Duodenal mucosa (tissue), 2 donors: ENCODE results near the gene UPP1.

Source experiments
- H3K27ac ChIP-seq: one replicate; pipeline ENCODE4 v1.7.0; 2013; ENCODE audit warnings: low read depth, low read length
- H3K27me3 ChIP-seq, 2 donors: one replicate each; pipeline ENCODE4 v1.7.0; 2013; ENCODE audit warnings: low read length in 2 of 2, control low read depth in 1 of 2; ENCODE audit not compliant: insufficient read depth in 2 of 2, control insufficient read depth in 1 of 2
- H3K36me3 ChIP-seq, 2 donors: one replicate each; pipeline ENCODE4 v1.7.0; 2013; ENCODE audit warnings: low read length in 2 of 2, control low read depth in 1 of 2; ENCODE audit not compliant: insufficient read depth in 2 of 2, control insufficient read depth in 1 of 2
- H3K4me1 ChIP-seq, 2 donors: one replicate each; pipeline ENCODE4 v1.7.0; 2013; ENCODE audit warnings: low read length in 2 of 2, control low read depth in 1 of 2; ENCODE audit not compliant: insufficient read depth in 2 of 2, control insufficient read depth in 1 of 2
- H3K4me3 ChIP-seq, 2 donors: one replicate each; pipeline ENCODE4 v1.7.0; 2013; ENCODE audit warnings: low read length in 2 of 2, low read depth in 1 of 2
- H3K9ac ChIP-seq, 2 donors: one replicate each; pipeline ENCODE4 v1.7.0; 2013; ENCODE audit warnings: low read length in 2 of 2, low read depth in 1 of 2
- H3K9me3 ChIP-seq, 2 donors: one replicate each; pipeline ENCODE4 v1.7.0; 2013; ENCODE audit warnings: low read length in 2 of 2, control low read depth in 1 of 2; ENCODE audit not compliant: control insufficient read depth in 1 of 2

Gene UPP1

DNA sequence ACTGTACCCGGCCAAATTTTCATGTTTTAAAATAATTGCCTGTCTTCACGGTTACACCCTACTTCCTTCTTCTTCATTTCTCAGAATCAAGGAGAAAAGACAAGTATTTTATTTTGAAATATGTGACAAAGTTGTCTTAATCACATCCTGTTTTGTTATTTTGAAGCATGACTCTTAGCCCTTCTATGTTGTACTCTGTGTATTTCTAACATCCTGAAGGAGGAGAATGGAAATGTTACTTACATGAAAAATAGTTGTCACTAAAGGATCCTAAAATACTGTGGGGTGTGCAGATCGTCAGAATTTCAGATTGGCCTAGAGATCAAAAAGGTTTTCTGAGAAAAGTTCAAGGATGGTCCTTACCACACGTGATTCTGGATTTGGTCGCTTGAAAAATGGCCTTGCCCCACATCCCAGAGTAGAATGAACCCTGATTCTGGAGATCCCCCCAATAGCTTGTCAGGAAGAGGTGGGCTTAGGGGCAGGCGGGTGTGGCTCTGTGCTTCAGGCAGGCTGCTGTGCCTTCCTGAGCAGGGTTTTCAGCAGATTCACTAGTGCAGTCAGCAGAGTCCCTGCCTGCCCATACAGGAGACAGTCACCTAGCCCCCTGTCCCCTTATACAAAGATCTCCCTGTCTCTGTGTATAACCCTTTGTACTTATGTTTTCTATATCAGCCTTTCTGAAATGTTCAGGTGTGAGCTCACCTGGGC lies 8.6 kb downstream of the UPP1 start:
- Histone ChIP-seq H3K27ac (no peak overlapping the region), H3K4me3 (peak overlapping the region in 1 of 2 donors; percentile 19), H3K36me3 (peaks cover 26 to 67% of the 10 kb centered on the region in 2 donors), H3K4me1 (no peaks in the 10 kb centered on the region), H3K27me3 (no peaks in the 10 kb centered on the region), H3K9me3 (no peaks in the 10 kb centered on the region), H3K9ac (no peak overlapping the region)

DNA sequence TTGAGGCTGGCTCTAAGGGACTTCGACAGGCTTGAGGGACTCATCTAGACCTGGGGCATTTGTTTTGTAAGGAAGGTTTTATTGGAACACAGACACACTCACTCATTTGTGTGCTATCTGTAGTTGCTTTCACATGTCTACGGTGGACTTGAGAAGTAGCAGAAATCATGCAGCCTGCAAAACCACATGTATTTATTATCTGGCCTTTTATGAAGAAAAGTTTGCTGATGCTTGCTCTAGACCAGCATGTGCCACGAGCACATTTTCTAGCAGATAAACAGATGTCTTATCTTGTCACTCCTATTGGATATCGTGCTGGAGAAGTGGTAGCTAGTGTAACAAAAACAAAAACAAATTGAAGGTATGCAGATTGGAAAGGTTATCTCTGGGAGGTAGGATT lies 9.8 kb downstream of the UPP1 start:
- H3K27ac ChIP-seq: no peak overlapping the region
- no peaks in the 10 kb centered on the region for H3K4me1 ChIP-seq
- H3K9ac ChIP-seq: no peak overlapping the region
- H3K4me3 ChIP-seq: no peak overlapping the region
- peaks cover 29 to 71% of the 10 kb centered on the region in 2 donors for H3K36me3 ChIP-seq
- H3K9me3 ChIP-seq: no peaks in the 10 kb centered on the region
- H3K27me3 ChIP-seq: no peaks in the 10 kb centered on the region

DNA sequence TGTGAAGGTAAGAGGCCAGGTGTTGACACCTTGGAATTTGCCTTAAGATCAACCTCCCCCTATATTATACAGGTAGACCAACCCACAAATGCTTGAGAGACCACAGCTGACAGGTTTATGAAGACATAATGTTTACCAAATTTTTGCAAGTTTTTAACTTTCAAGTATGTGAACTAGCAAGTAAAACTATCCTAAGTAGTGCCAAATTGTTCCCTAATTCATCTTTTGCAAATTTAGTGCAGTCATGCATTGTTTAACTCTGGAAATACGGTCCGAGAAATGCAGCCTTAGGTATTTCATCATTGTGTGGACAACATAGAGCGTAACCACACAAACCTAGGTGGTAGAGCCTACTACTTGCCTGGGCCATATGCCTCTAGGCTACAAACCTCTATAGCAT lies 10.7 kb downstream of the UPP1 start:
- no peak overlapping the region for H3K4me3 ChIP-seq
- no peak overlapping the region for H3K9ac ChIP-seq
- H3K4me1 ChIP-seq: no peaks in the 10 kb centered on the region
- H3K27ac ChIP-seq: no peak overlapping the region
- no peaks in the 10 kb centered on the region for H3K27me3 ChIP-seq
- H3K36me3 ChIP-seq: peaks cover 30 to 74% of the 10 kb centered on the region in 2 donors
- no peaks in the 10 kb centered on the region for H3K9me3 ChIP-seq

DNA sequence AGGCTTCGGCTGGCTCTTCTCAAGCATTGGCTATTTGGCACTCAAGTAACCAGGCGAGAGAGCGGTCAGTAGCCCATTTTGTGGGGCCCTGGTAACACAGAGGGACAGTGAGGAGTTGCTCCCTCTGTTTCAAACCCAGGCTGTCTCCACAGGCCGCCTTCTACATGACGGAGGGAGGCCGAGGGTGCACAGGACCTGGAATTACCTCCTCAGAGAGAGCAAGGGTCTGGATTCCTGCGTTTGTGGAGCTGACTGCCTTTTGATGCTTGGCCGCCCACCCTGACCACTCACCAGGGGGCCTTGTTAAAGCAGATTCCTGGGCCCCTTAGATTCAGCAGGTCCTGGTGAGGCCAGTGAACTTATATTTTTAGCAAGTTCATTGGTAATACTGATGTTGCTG lies 12.3 kb downstream of the UPP1 start:
- Histone ChIP-seq H3K9ac (no peak overlapping the region), H3K4me3 (no peak overlapping the region), H3K9me3 (no peaks in the 10 kb centered on the region), H3K36me3 (peaks cover 35 to 81% of the 10 kb centered on the region in 2 donors), H3K27ac (no peak overlapping the region), H3K27me3 (no peaks in the 10 kb centered on the region), H3K4me1 (no peaks in the 10 kb centered on the region)

DNA sequence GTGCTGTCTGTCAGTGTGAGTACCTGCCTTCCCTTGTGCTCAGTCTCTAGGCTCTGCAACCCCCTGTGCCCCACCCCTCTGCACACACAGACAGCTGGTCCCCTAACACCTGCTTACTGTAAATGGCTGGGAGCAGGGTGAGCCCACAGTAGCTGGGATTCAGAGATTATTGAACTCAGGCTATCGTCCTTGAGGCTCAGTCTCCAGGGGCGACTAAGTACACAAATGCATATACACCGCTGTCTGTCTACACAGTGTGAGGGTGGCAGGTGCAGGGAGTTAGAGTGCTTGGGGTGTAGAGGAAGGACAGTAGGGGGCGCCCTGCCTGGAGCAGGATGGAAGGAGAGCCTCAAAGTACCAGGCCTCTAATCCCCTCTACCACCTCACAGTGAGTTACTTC lies 12.9 kb downstream of the UPP1 start:
- no peaks in the 10 kb centered on the region for H3K27me3 ChIP-seq
- no peak overlapping the region for H3K4me3 ChIP-seq
- H3K4me1 ChIP-seq: no peaks in the 10 kb centered on the region
- H3K27ac ChIP-seq: no peak overlapping the region
- no peak overlapping the region for H3K9ac ChIP-seq
- H3K9me3 ChIP-seq: no peaks in the 10 kb centered on the region
- peaks cover 39 to 81% of the 10 kb centered on the region in 2 donors for H3K36me3 ChIP-seq

DNA sequence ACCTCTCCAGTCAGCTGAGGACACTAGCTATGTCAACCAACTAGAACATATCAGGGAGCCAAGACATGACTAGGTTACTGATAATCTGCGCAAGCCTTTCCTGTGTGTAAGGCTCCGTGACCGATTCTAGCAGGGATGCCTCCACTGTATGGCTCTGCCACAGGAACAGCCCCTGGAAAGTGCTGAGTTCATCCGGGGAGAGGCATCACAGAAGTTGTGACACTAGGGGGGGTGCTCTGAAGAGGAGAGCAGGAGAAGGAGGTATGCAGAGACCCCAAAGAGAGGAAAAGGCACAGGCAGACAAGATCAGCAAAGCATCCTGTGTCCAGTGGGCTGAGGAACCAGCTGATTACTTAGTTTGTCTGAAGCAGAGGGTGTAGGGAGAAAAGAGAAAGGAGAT lies 13.5 kb downstream of the UPP1 start:
- Histone ChIP-seq H3K27ac (no peak overlapping the region), H3K9me3 (no peaks in the 10 kb centered on the region), H3K4me3 (no peak overlapping the region), H3K27me3 (no peaks in the 10 kb centered on the region), H3K36me3 (peaks cover 45 to 87% of the 10 kb centered on the region in 2 donors), H3K4me1 (no peaks in the 10 kb centered on the region), H3K9ac (no peak overlapping the region)

DNA sequence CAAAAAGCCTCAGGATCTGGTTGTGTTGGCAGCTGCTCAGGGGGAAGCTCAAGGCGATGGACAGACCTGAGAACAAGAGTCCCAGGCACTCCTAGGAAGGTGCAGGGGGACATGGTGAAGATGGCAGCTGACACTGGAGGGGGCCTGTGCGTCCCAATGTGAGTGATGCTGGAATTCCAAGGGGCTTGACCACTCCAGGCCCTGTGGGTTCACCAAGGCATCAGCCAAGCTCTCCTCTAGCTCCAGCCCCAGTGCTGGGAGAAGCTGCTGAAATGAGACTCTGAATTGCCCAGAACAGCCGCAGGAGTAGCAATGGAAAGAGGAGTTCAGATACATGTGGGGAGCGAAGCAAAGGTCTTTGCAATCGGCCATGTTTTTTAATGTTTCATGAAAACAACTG lies 16.0 kb downstream of the UPP1 start:
- H3K27me3 ChIP-seq: no peaks in the 10 kb centered on the region
- H3K27ac ChIP-seq: no peak overlapping the region
- H3K36me3 ChIP-seq: peaks cover 57 to 83% of the 10 kb centered on the region in 2 donors
- no peak overlapping the region for H3K9ac ChIP-seq
- no peaks in the 10 kb centered on the region for H3K4me1 ChIP-seq
- H3K9me3 ChIP-seq: no peaks in the 10 kb centered on the region
- no peak overlapping the region for H3K4me3 ChIP-seq

DNA sequence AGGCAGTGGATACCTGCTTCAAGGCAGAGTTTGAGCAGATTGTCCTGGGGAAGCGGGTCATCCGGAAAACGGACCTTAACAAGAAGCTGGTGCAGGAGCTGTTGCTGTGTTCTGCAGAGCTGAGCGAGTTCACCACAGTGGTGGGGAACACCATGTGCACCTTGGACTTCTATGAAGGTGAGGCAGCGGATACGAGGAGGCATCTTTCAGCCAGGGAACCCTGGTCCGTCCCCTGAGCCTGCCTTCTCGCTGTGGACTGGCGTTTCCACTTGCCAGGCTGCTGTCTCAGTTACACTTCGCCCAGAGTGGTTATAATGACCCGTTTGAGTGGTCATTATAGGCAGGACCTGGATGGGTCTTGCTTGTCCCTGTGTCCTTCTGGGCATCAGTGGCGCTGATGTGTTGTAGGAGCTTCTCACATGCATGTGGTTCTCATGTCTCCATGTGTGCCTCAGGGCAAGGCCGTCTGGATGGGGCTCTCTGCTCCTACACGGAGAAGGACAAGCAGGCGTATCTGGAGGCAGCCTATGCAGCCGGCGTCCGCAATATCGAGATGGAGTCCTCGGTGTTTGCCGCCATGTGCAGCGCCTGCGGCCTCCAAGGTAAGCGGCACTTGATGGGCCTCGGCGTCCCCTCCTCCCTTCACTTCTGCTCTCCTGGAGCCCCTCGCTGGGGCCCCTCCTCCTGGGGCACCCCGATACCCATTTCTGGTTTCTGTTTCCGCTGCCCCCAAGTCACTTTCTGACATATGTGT lies 18.0 kb downstream of the UPP1 start:
- H3K36me3 ChIP-seq: peaks cover 49 to 71% of the 10 kb centered on the region in 2 donors
- no peaks in the 10 kb centered on the region for H3K9me3 ChIP-seq
- H3K9ac ChIP-seq: no peak overlapping the region
- no peaks in the 10 kb centered on the region for H3K27me3 ChIP-seq
- peaks cover 3 to 4% of the 10 kb centered on the region in 2 donors for H3K4me1 ChIP-seq
- no peak overlapping the region for H3K4me3 ChIP-seq
- no peak overlapping the region for H3K27ac ChIP-seq

DNA sequence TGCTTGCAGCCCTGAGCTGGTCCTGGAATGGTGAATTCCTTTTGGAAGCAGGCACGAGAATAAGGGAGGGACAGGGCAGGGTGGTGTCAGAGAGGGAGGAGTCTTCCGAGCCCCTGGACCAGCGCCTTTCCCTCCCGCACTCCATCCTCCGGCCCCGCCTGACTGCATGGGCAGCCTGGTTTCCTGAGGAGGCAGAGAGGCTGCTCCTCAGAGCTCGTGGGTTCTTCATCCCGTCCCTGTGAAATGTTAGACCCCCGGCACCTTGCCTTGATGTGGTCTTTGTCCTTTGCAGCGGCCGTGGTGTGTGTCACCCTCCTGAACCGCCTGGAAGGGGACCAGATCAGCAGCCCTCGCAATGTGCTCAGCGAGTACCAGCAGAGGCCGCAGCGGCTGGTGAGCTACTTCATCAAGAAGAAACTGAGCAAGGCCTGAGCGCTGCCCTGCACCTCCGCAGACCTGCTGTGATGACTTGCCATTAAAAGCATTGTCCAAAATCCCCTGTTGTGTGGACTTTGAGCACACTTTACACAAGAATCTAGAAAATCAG lies 18.9 kb downstream of the UPP1 start:
- H3K9ac ChIP-seq: no peak overlapping the region
- no peak overlapping the region for H3K4me3 ChIP-seq
- H3K27me3 ChIP-seq: no peaks in the 10 kb centered on the region
- H3K9me3 ChIP-seq: no peaks in the 10 kb centered on the region
- peaks cover 41 to 61% of the 10 kb centered on the region in 2 donors for H3K36me3 ChIP-seq
- H3K4me1 ChIP-seq: peaks cover 3 to 4% of the 10 kb centered on the region in 2 donors
- no peak overlapping the region for H3K27ac ChIP-seq
